Ovary (tissue), 9 donors: Measurements from ENCODE around the gene SIMC1. TPM values are rescaled to one million over a fixed set of nuclear protein-coding genes. Genes with fewer than 3 reads are reported as not detected.

Experiments
- DNase-seq, 5 donors: peaks; one replicate each; pipeline ENCODE4 v3.0.0-alpha.2; 2019 to 2020
- H3K27ac ChIP-seq, 2 donors: fragments of 200-600 bp; one replicate each; pipeline versions ENCODE4 v1.5.1 to v1.8.0; 2019 to 2022
- H3K27me3 ChIP-seq: fragments of 200-600 bp; one replicate; pipeline ENCODE4 v1.8.0; 2022
- H3K36me3 ChIP-seq: fragments of 200-600 bp; sonication (generic); one replicate; pipeline ENCODE4 v1.5.1; 2019
- H3K4me1 ChIP-seq: one replicate; pipeline ENCODE4 v1.8.1; 2013; ENCODE audit warnings: mild to moderate bottlenecking, moderate library complexity; ENCODE audit not compliant: insufficient read depth
- H3K4me3 ChIP-seq: fragments of 200-600 bp; sonication (generic); one replicate; pipeline ENCODE4 v1.5.1; 2017
- H3K9me3 ChIP-seq, 2 donors: fragments of 200-600 bp in 1 of 2; sonication (generic) in 1 of 2; one replicate each; pipeline versions ENCODE4 v1.5.1 to v1.8.1; 2013 to 2019; ENCODE audit warnings: mild to moderate bottlenecking in 1 of 2, moderate library complexity in 1 of 2
- CTCF ChIP-seq, 3 donors: fragments of 450-650 bp in 2 of 3; fragments of 200-600 bp in 1 of 3; IDR thresholded peaks; one replicate each; pipeline versions ENCODE4 v1.5.1 to v1.8.0; 2016 to 2022; ENCODE audit warnings: antibody characterized with exemption in 3 of 3, mild to moderate bottlenecking in 1 of 3
- EP300 ChIP-seq: sonication (generic); formaldehyde crosslinking; IDR thresholded peaks from one replicate; pipeline ENCODE4 v1.6.1; 2017; ENCODE audit warnings: antibody characterized with exemption
- POLR2A ChIP-seq: fragments of 450-650 bp; IDR thresholded peaks from one replicate; pipeline ENCODE4 v1.6.1; 2017; ENCODE audit warnings: antibody characterized with exemption, mild to moderate bottlenecking, moderate library complexity
- WGBS, 3 donors: extraction: QIAGEN DNeasy Blood & Tissue Kit in 1 of 3; methylation state at CpG; one replicate each; pipeline versions ENCODE4 v1.1.5 to v1.1.7; 2013 to 2017; 5-methylcytosine and 5-hydroxymethylcytosine counted together
- intact Hi-C, 4 donors: fragments of 100-400 bp; cut with DNase I; formaldehyde crosslinking; loops; one replicate each; pipeline versions ENCODE4 v1.11.0 to v1.15.1; 2022 to 2023
- polyA plus RNA-seq, 2 donors: library from polyadenylated mRNA; stranded (reverse); fragments of 200-250 nt in 1 of 2; fragments of 350-450 nt in 1 of 2; fragmentation: Illumina TruSeq in 1 of 2; extraction: RNeasy Lipid Tissue Mini Kit (QIAGEN cat#74804) in 1 of 2; gene quantifications; one replicate each; pipeline ENCODE4 v1.2.3, GENCODE V29; 2013 to 2014
- total RNA-seq, 7 donors: library from RNA; depleted of rRNA in 2 of 7; stranded (reverse); fragments of >200 nt in 2 of 7; fragmentation: NEBNext Ultra II Directional in 3 of 7; extraction: Animal tissue kit (Norgen Biotek cat#: 25700) in 3 of 7; gene quantifications; one replicate each; pipeline versions ENCODE4 v1.1.0 to v1.2.4, GENCODE V29; 2016 to 2023
- donor health status: DM: no; HTN: no; CAD: no; lungs with moderate emphysema.
- donor health status: DM: no; HTN: no; CAD: no.
- donor health status: Bipolar disorder and iron deficiency.
- donor health status: DM: yes; HTN: yes; CAD: no.
- donor health status: DM: no; HTN: no; CAD: no.
- donor health status: DM: yes; HTN: yes; CAD: no.

SIMC1 gene
- total and polyA plus RNA-seq, 9 donors, result 39.0 to 114 (median 76.3) TPM

DNA sequence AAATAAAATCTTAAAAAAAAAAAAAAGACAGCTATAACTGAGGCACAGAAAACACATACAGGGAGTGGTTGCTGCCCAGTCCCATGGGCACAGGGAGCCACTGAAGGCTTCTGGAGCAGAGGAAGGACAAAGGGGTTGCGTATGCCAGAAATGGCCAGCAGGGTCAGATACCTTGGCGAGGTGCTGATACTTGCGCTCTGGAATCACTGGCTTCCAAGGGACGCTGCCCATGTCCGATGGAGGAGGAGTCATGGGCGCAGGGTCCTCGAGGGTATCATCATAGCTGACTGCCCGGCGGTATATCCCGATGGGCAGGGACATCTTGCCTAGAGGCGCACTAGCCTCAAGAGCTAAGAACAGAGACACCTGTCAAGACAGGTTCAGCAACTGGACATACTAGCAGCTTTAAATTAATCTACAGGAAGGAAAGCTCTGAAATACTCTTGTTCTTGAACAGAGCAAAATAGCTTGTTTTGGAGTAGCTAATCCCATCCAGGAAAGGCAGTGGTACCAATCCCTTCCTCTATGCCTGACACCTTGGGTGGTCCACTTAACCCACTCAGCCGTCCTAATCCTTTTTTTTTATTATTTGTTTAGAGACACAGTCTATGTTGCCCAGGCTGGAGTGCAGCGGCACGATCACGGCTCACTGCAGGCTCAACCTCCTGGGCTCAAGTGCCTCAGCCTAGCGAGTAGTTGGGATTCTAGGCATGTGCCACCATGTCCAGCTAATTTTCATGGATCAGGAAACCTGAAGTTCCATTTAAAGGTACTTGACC is 117.4 kb downstream of the SIMC1 start:
- intact Hi-C loops, result no loop called here
- Histone ChIP-seq H3K4me1 (peaks cover 2% of the 10 kb centered on the region), H3K36me3 (no peaks in the 10 kb centered on the region), H3K9me3 (no peaks in the 10 kb centered on the region), H3K27me3 (no peaks in the 10 kb centered on the region), H3K27ac (no peak overlapping the region), H3K4me3 (no peak overlapping the region)
- no peak for DNase-seq
- TF ChIP-seq CTCF (IDR thresholded peaks at IDR 0.05) (no peak), POLR2A (no peak), EP300 (no peak)
- WGBS, 3 donors, result 82 to 90% (median 84%) methylated on average over 16 of the region's 16 CpGs

DNA sequence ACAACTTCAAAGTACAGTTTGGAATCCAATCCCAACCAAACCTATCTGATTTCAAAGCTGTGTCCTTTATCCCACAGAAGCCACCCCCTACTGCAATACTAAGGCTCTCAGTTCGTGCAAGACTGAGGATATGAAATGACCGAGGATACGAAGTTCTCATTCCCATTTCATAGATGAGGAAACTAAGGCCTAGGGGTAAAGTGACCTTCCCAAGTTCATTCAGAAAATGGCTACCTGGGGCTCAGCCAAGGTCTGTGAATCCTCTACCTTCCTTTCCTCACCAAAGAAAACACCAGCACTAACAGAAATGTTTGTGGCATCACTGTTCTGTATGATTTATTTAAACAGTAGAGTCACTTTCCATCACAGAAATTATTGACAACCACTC is 117.9 kb downstream of the SIMC1 start:
- Histone ChIP-seq H3K4me1 (peaks cover 2% of the 10 kb centered on the region), H3K27me3 (no peaks in the 10 kb centered on the region), H3K36me3 (no peaks in the 10 kb centered on the region), H3K4me3 (no peak overlapping the region), H3K27ac (no peak overlapping the region), H3K9me3 (no peaks in the 10 kb centered on the region)
- WGBS, 3 donors, result 89 to 93% (median 91%) methylated on average over 3 of the region's 3 CpGs
- no peak for TF ChIP-seq EP300
- no peak for TF ChIP-seq CTCF (IDR thresholded peaks at IDR 0.05)
- no peak for TF ChIP-seq POLR2A
- intact Hi-C loops, result no loop called here
- DNase-seq, result no peak

DNA sequence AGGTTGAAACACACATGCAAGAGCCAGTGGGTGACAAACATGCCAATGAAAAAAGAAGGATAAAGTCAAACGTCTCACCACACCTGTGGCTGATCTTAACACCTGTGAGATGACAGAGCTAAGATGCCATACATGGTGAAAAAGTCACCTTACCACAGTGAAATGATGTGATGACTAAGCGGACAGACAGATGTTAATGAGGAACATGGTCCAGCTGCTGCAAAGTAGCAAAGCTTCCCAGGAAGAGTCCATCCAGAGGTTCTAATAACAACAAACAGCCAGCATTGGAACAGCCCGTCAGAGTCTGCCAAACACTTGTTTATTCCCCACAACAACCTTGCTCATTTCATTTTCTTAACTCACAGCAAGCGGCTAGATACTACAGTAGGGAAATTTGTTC is 121.4 kb downstream of the SIMC1 start:
- TF ChIP-seq POLR2A (no peak), EP300 (no peak), CTCF (IDR thresholded peaks at IDR 0.05) (no peak)
- 19 to 47% (median 27%) methylated on average over 4 of the region's 4 CpGs for WGBS, 3 donors
- H3K4me1 ChIP-seq, result peaks cover 2% of the 10 kb centered on the region
- no peak for DNase-seq
- H3K27me3 ChIP-seq, result no peaks in the 10 kb centered on the region
- H3K36me3 ChIP-seq, result no peaks in the 10 kb centered on the region
- intact Hi-C loops, result loop anchor here in 1 of 4 donors (10.0 kb wide), 1 partner anchor 185 kb away; no protein-coding TSS in a partner anchor
- no peak overlapping the region for H3K4me3 ChIP-seq
- no peaks in the 10 kb centered on the region for H3K9me3 ChIP-seq
- no peak overlapping the region for H3K27ac ChIP-seq

GRCh38 chr5:176360894-176361436 is 122.7 kb downstream of the SIMC1 start:
- WGBS, 3 donors, result 1% methylated on average over 27 of the region's 27 CpGs
- H3K27ac ChIP-seq, result peak overlapping the region; percentile 45 to 85
- H3K27me3 ChIP-seq, result no peaks in the 10 kb centered on the region
- no peaks in the 10 kb centered on the region for H3K9me3 ChIP-seq
- no peaks in the 10 kb centered on the region for H3K36me3 ChIP-seq
- H3K4me3 ChIP-seq, result peak overlapping the region; percentile 74
- peak in 1 of 5 donors; percentile 34 for DNase-seq
- intact Hi-C loops, result loop anchor here in 1 of 4 donors (10.0 kb wide), 1 partner anchor 186 kb away; no protein-coding TSS in a partner anchor
- no peak for TF ChIP-seq CTCF (IDR thresholded peaks at IDR 0.05)
- TF ChIP-seq POLR2A, result no peak
- TF ChIP-seq EP300, result no peak
- H3K4me1 ChIP-seq, result peaks cover 3% of the 10 kb centered on the region
